ENCODE data around the gene PBX1.

The PBX1 gene

DNA sequence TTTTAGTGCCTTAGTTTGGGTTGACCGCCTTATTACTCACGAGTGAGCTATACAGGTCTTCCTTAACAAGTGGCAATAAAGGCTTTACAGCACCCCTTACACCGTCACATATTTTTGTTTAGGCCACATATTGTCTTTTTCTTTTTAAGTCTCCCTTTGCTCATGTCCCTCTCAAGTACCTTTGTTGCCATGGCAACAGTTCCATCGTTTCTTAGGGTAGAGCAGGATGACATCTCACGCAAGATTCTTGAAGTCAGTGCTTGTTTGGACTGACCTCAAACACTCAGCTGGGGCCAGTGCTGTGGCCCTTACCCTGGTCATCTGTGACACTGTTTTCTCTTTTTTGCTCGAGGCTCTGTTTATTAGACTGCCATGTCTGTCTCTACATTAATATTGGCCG is 69.8 kb downstream of the PBX1 start:
- DNase-seq, result no peak
- Histone ChIP-seq H3K79me2 (ENCODE audit: insufficient read depth, low read length) (no peaks in the 10 kb centered on the region), H3K4me3 (ENCODE audit: low read depth in 1 of 2, low read length in 2 of 2) (no peak overlapping the region), H3K27me3 (ENCODE audit: insufficient read depth, low read length, poor library complexity) (no peaks in the 10 kb centered on the region), H3K4me1 (ENCODE audit: insufficient read depth, low read length) (no peaks in the 10 kb centered on the region), H2AFZ (ENCODE audit: low read depth, low read length) (no peak overlapping the region), H3K9ac (ENCODE audit: low read depth, low read length) (no peak overlapping the region), H3K4me2 (ENCODE audit: insufficient read depth, low read length) (no peak overlapping the region), H4K20me1 (ENCODE audit: insufficient read depth, low read length) (no peaks in the 10 kb centered on the region), H3K27ac (ENCODE audit: low read length) (no peak overlapping the region), H3K9me3 (ENCODE audit: insufficient read depth, low read length, severe bottlenecking) (no peaks in the 10 kb centered on the region), H3K36me3 (ENCODE audit: insufficient read depth, low read length) (no peaks in the 10 kb centered on the region)
- no peak for ATAC-seq (ENCODE audit: insufficient read depth, low read depth)
- no peak for TF ChIP-seq CTCF (IDR thresholded peaks at IDR 0.05; ENCODE audit: borderline replicate concordance, extremely low read depth, low read length, poor library complexity, severe bottlenecking)
- no peak for TF ChIP-seq EZH2 (IDR thresholded peaks at IDR 0.05; ENCODE audit: borderline replicate concordance, low read depth, low read length, severe bottlenecking)

DNA sequence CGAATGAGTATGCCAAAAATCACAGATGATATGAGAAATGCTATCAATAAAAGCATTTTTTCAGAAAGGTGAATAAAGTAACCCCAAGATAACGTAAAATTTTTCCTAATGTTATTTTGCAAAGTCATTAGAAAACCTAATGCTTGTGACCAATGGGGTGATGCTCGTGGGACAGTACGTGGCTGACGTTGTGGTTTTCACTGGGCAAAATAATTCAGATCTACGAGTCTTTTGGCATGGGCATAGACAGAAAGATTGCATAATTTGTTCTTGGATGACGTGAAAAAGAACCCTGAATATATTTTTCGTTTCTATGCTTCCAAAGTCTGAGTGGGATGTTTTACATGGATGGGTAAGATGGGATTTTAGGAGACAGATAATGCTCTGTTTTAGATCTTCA is 71.0 kb downstream of the PBX1 start:
- H3K27me3 ChIP-seq (ENCODE audit: insufficient read depth, low read length, poor library complexity), result no peaks in the 10 kb centered on the region
- no peaks in the 10 kb centered on the region for H3K36me3 ChIP-seq (ENCODE audit: insufficient read depth, low read length)
- no peak overlapping the region for H3K4me2 ChIP-seq (ENCODE audit: insufficient read depth, low read length)
- H3K79me2 ChIP-seq (ENCODE audit: insufficient read depth, low read length), result no peaks in the 10 kb centered on the region
- TF ChIP-seq EZH2 (IDR thresholded peaks at IDR 0.05; ENCODE audit: borderline replicate concordance, low read depth, low read length, severe bottlenecking), result no peak
- TF ChIP-seq CTCF (IDR thresholded peaks at IDR 0.05; ENCODE audit: borderline replicate concordance, extremely low read depth, low read length, poor library complexity, severe bottlenecking), result no peak
- H4K20me1 ChIP-seq (ENCODE audit: insufficient read depth, low read length), result no peaks in the 10 kb centered on the region
- DNase-seq, result no peak
- ATAC-seq (ENCODE audit: insufficient read depth, low read depth), result no peak
- H3K27ac ChIP-seq (ENCODE audit: low read length), result no peak overlapping the region
- no peaks in the 10 kb centered on the region for H3K4me1 ChIP-seq (ENCODE audit: insufficient read depth, low read length)
- H2AFZ ChIP-seq (ENCODE audit: low read depth, low read length), result no peak overlapping the region
- no peak overlapping the region for H3K4me3 ChIP-seq (ENCODE audit: low read depth in 1 of 2, low read length in 2 of 2)
- H3K9ac ChIP-seq (ENCODE audit: low read depth, low read length), result no peak overlapping the region
- no peaks in the 10 kb centered on the region for H3K9me3 ChIP-seq (ENCODE audit: insufficient read depth, low read length, severe bottlenecking)

- Histone ChIP-seq H3K4me3 (ENCODE audit: low read depth in 1 of 2, low read length in 2 of 2) (no peak overlapping the region), H3K79me2 (ENCODE audit: insufficient read depth, low read length) (no peaks in the 10 kb centered on the region), H3K9ac (ENCODE audit: low read depth, low read length) (no peak overlapping the region), H3K36me3 (ENCODE audit: insufficient read depth, low read length) (no peaks in the 10 kb centered on the region), H3K4me2 (ENCODE audit: insufficient read depth, low read length) (no peak overlapping the region), H4K20me1 (ENCODE audit: insufficient read depth, low read length) (no peaks in the 10 kb centered on the region), H3K27ac (ENCODE audit: low read length) (no peak overlapping the region), H3K27me3 (ENCODE audit: insufficient read depth, low read length, poor library complexity) (no peaks in the 10 kb centered on the region), H2AFZ (ENCODE audit: low read depth, low read length) (no peak overlapping the region), H3K9me3 (ENCODE audit: insufficient read depth, low read length, severe bottlenecking) (no peaks in the 10 kb centered on the region), H3K4me1 (ENCODE audit: insufficient read depth, low read length) (no peaks in the 10 kb centered on the region)
- TF ChIP-seq CTCF (IDR thresholded peaks at IDR 0.05; ENCODE audit: borderline replicate concordance, extremely low read depth, low read length, poor library complexity, severe bottlenecking) (no peak), EZH2 (IDR thresholded peaks at IDR 0.05; ENCODE audit: borderline replicate concordance, low read depth, low read length, severe bottlenecking) (no peak)
- ATAC-seq (ENCODE audit: insufficient read depth, low read depth) (no peak), DNase-seq (no peak)
These were observed 71.8 kb downstream of the PBX1 start for GRCh38 chr1:164630626-164631396.

All from DND-41 (cell line).